Liver (tissue), 3 donors: ENCODE data around the gene TSKU.

ENCODE experiments used
- CTCF ChIP-seq: fragments of 150-350 bp; IDR thresholded peaks from 2 replicates; pipeline ENCODE4 v1.5.1; 2017; ENCODE audit warnings: improper control_type of control experiment, low read depth, low read length; ENCODE audit not compliant: missing input control
- GABPA ChIP-seq, 2 donors: IDR thresholded peaks in 1 of 2; conservative IDR thresholded peaks in 1 of 2; 2 replicates each; pipeline ENCODE4 v1.6.1; 2016; ENCODE audit warnings: antibody characterized with exemption in 2 of 2, mild to moderate bottlenecking in 1 of 2, moderate library complexity in 1 of 2
- JUND ChIP-seq, 2 donors: IDR thresholded peaks; 2 replicates each; pipeline ENCODE4 v1.6.1; 2016; ENCODE audit warnings: antibody characterized with exemption in 2 of 2
- RAD21 ChIP-seq, 2 donors: IDR thresholded peaks; 2 replicates each; pipeline ENCODE4 v1.6.1; 2016; ENCODE audit warnings: antibody characterized with exemption in 2 of 2, mild to moderate bottlenecking in 2 of 2
- RXRA ChIP-seq, 2 donors: IDR thresholded peaks; 2 replicates each; pipeline ENCODE4 v1.6.1; 2017 to 2018; ENCODE audit warnings: antibody characterized with exemption in 2 of 2, mild to moderate bottlenecking in 1 of 2
- SP1 ChIP-seq: IDR thresholded peaks from 2 replicates; pipeline ENCODE4 v1.6.1; 2018; ENCODE audit warnings: antibody characterized with exemption, mild to moderate bottlenecking
- TAF1 ChIP-seq: conservative IDR thresholded peaks from 2 replicates; pipeline ENCODE4 v1.6.1; 2016; ENCODE audit warnings: antibody characterized with exemption, mild to moderate bottlenecking
- YY1 ChIP-seq: IDR thresholded peaks from 2 replicates; pipeline ENCODE4 v1.6.1; 2016; ENCODE audit warnings: antibody characterized with exemption, mild to moderate bottlenecking
- ZBTB33 ChIP-seq: IDR thresholded peaks from 2 replicates; pipeline ENCODE4 v1.6.1; 2016; ENCODE audit warnings: antibody characterized with exemption
- TF ChIP-seq, protein P1 (sequence below): IDR thresholded peaks from 2 replicates; pipeline ENCODE4 v1.6.1; 2016; ENCODE audit warnings: antibody characterized with exemption
- TF ChIP-seq, protein P2 (sequence below): IDR thresholded peaks from 2 replicates; pipeline ENCODE4 v1.6.1; 2016; ENCODE audit warnings: antibody characterized with exemption, mild to moderate bottlenecking
- donor health status: healthy.
- donor health status: healthy.

DNA sequence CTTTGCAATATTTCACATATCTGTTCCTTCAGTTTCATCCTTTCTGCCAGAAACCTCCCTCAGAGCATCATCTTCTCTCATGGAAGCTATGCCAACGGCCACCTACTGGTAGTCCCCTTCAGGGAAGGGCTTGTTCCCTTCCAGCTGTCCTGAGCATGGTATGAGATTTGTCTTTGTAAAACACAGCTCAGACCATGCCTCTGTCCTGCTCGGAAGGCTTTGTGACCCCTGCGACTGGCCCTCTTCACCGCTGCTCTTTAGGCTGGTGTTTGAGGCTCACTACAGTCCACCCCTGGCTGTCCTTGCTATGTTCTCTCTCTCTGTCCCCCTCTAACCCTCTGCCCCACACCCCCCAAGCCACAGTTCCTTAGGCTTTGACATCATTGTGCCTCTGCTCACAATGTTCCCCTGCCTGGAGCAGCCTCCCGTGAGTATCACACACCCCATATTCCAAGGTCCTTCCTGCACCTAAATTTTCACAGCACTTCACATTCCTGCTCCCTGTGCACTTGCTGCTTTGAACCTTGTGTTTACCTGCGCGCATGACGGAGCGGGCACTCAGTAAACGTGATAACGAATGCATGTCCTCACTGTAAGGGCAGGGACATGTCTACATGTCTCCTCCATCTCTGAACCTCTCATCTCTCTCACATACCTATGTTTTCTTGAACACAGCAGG is 53.6 kb downstream of the TSKU start:
- TF ChIP-seq, protein P1, sequence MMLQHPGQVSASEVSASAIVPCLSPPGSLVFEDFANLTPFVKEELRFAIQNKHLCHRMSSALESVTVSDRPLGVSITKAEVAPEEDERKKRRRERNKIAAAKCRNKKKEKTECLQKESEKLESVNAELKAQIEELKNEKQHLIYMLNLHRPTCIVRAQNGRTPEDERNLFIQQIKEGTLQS = no peak
- TF ChIP-seq TAF1 (no peak), CTCF (no peak), JUND (IDR thresholded peaks at IDR 0.05) (no peak), GABPA (IDR thresholded peaks at IDR 0.05 in 1 of 2, conservative IDR thresholded peaks at IDR 0.05 in 1 of 2) (no peak), ZBTB33 (no peak), YY1 (no peak), RAD21 (IDR thresholded peaks at IDR 0.05) (no peak), RXRA (IDR thresholded peaks at IDR 0.05) (no peak), SP1 (no peak)
- TF ChIP-seq, protein P2, sequence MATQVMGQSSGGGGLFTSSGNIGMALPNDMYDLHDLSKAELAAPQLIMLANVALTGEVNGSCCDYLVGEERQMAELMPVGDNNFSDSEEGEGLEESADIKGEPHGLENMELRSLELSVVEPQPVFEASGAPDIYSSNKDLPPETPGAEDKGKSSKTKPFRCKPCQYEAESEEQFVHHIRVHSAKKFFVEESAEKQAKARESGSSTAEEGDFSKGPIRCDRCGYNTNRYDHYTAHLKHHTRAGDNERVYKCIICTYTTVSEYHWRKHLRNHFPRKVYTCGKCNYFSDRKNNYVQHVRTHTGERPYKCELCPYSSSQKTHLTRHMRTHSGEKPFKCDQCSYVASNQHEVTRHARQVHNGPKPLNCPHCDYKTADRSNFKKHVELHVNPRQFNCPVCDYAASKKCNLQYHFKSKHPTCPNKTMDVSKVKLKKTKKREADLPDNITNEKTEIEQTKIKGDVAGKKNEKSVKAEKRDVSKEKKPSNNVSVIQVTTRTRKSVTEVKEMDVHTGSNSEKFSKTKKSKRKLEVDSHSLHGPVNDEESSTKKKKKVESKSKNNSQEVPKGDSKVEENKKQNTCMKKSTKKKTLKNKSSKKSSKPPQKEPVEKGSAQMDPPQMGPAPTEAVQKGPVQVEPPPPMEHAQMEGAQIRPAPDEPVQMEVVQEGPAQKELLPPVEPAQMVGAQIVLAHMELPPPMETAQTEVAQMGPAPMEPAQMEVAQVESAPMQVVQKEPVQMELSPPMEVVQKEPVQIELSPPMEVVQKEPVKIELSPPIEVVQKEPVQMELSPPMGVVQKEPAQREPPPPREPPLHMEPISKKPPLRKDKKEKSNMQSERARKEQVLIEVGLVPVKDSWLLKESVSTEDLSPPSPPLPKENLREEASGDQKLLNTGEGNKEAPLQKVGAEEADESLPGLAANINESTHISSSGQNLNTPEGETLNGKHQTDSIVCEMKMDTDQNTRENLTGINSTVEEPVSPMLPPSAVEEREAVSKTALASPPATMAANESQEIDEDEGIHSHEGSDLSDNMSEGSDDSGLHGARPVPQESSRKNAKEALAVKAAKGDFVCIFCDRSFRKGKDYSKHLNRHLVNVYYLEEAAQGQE = no peak
